ENCODE results near the gene MYH1.
"Not testable (repeated sequence)": the region's sequence is repeated elsewhere in the genome, so short reads cannot be mapped to it uniquely, and the experiment has no call there.

DNA sequence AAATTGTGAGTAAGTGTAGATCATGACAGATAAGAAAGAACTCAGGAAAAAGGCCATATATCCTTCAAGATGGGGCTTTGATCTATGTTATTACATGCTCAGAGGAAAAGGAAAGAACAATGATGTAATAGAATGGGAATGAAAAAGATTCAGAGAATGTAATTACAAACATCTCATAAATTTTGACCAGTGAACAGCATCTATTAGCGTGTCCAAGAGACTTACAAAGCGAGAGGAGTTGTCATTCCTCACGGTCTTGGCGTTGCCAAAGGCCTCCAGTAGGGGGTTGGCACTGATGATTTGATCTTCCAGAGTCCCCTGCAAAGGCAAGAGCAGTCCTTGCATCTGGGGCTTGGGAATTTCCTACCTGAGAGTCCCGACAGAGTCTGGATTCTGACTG, 25.1 kb upstream of the MYH1 start:
- not testable (repeated sequence) for TF ChIP-seq CTCF, POLR2A (IDR thresholded peaks at IDR 0.05)
